Tibial nerve (tissue), 4 donors: ENCODE results near the gene LGALS1. TPM values are rescaled to one million over a fixed set of nuclear protein-coding genes. Genes with fewer than 3 reads are reported as not detected.
A peak's percentile ranks its signal among the peaks of the same experiment; 100 is the strongest.

ENCODE experiments used
- DNase-seq, 2 donors: peaks; one replicate each; pipeline ENCODE4 v3.0.0-alpha.2; 2019; ENCODE audit warnings: low spot score in 2 of 2
- H3K27ac ChIP-seq, 4 donors: fragments of 200-600 bp; sonication (generic) in 3 of 4; one replicate each; pipeline ENCODE4 v1.5.1; 2017 to 2019; ENCODE audit warnings: mild to moderate bottlenecking in 1 of 4
- H3K27me3 ChIP-seq, 2 donors: fragments of 200-600 bp; sonication (generic) in 1 of 2; one replicate each; pipeline versions ENCODE4 v1.5.1 to v1.6.0; 2017 to 2019
- H3K36me3 ChIP-seq, 3 donors: fragments of 200-600 bp; sonication (generic); one replicate each; pipeline ENCODE4 v1.5.1; 2018 to 2019
- H3K4me1 ChIP-seq, 4 donors: fragments of 200-600 bp; sonication (generic) in 3 of 4; one replicate each; pipeline ENCODE4 v1.5.1; 2017 to 2019
- H3K4me3 ChIP-seq, 4 donors: fragments of 200-600 bp; sonication (generic) in 3 of 4; one replicate each; pipeline ENCODE4 v1.5.1; 2017 to 2019; ENCODE audit warnings: mild to moderate bottlenecking in 1 of 4, moderate library complexity in 1 of 4
- H3K9me3 ChIP-seq, 4 donors: fragments of 200-600 bp; sonication (generic) in 3 of 4; one replicate each; pipeline ENCODE4 v1.5.1; 2017 to 2019
- CTCF ChIP-seq, 5 experiments: fragments of 200-600 bp in 3 of 5; fragments of 450-650 bp in 2 of 5; sonication (generic) in 3 of 5; IDR thresholded peaks; one replicate each; pipeline ENCODE4 v1.5.1; 2016 to 2019; ENCODE audit warnings: antibody characterized with exemption in 5 of 5, mild to moderate bottlenecking in 3 of 5, moderate library complexity in 2 of 5
- EP300 ChIP-seq, 2 donors: sonication (generic); formaldehyde crosslinking; IDR thresholded peaks; one replicate each; pipeline ENCODE4 v1.6.1; 2017; ENCODE audit warnings: antibody characterized with exemption in 2 of 2, mild to moderate bottlenecking in 1 of 2
- POLR2A ChIP-seq, 2 donors: fragments of 450-650 bp; IDR thresholded peaks; one replicate each; pipeline ENCODE4 v1.6.1; 2017; ENCODE audit warnings: antibody characterized with exemption in 2 of 2, mild to moderate bottlenecking in 2 of 2, moderate library complexity in 2 of 2
- WGBS, 2 donors: methylation state at CpG; one replicate each; pipeline ENCODE4 v1.1.5; 2018; 5-methylcytosine and 5-hydroxymethylcytosine counted together
- small RNA-seq: library from RNA; depleted of rRNA; stranded (forward); fragments of <200 nt; gene quantifications from one replicate; pipeline ENCODE3, GENCODE V24; 2016
- total RNA-seq, 4 donors: library from RNA; depleted of rRNA; stranded (reverse); fragments of >200 nt; gene quantifications; one replicate each; pipeline ENCODE4 v1.1.0, GENCODE V29; 2016

Gene LGALS1
- total RNA-seq, 4 donors from 2014 or later: 1,362 to 3,592 (median 2,463) TPM

- Histone ChIP-seq H3K9me3 (no peaks in the 10 kb centered on the region), H3K27me3 (no peaks in the 10 kb centered on the region), H3K27ac (peak overlapping the region in 3 of 4 donors; percentile 45 to 71 (median 67)), H3K36me3 (no peaks in the 10 kb centered on the region), H3K4me3 (no peak overlapping the region), H3K4me1 (peaks cover 0 to 21% (median 3%) of the 10 kb centered on the region in 4 donors)
- no peak for TF ChIP-seq POLR2A (IDR thresholded peaks at IDR 0.05)
- no peak for TF ChIP-seq CTCF (IDR thresholded peaks at IDR 0.05)
- no peak for TF ChIP-seq EP300 (IDR thresholded peaks at IDR 0.05)
- 95 to 100% methylated on average over 1 of the region's 1 CpG for WGBS, 2 donors
- DNase-seq: no peak
Measured at GRCh38 chr22:37728620-37729019, 53.2 kb downstream of the LGALS1 start.

Small RNAs within 50 kb of the gene (small RNA-seq; reads per million reads assigned to genes)
- gene RN7SL385P: not detected

Other genes with a start within 250 kb of the LGALS1 start
- gene ELFN2, start 248.2 kb upstream of the LGALS1 start, total RNA-seq: 1 to 10 TPM in 3 of 4 donors, under 1 TPM in 1; 0.30 to 4.4 (median 3.1) TPM
- 10 to 100 TPM; 11.7 to 24.9 (median 19.4) TPM for gene MFNG, start 189.3 kb upstream of the LGALS1 start, total RNA-seq
- 10 to 100 TPM; 12.5 to 21.6 (median 17.0) TPM for gene CARD10, start 156.2 kb upstream of the LGALS1 start, total RNA-seq
- gene CDC42EP1, start 115.2 kb upstream of the LGALS1 start, total RNA-seq: 10 to 100 TPM; 28.4 to 53.4 (median 33.4) TPM
- gene LGALS2, start 95.5 kb upstream of the LGALS1 start, total RNA-seq: not detected
- 10 to 100 TPM; 66.3 to 99.0 (median 77.2) TPM for gene GGA1, start 66.8 kb upstream of the LGALS1 start, total RNA-seq
- 10 to 100 TPM in 2 of 4 donors, 1 to 10 TPM in 2; 7.5 to 19.8 (median 13.9) TPM for gene SH3BP1, start 36.0 kb upstream of the LGALS1 start, total RNA-seq
- gene PDXP, start 16.9 kb upstream of the LGALS1 start, total RNA-seq: 10 to 100 TPM; 14.7 to 19.7 (median 16.2) TPM
- gene NOL12, start 10.7 kb downstream of the LGALS1 start, total RNA-seq: 10 to 100 TPM; 24.1 to 39.5 (median 31.2) TPM
- gene TRIOBP, start 21.4 kb downstream of the LGALS1 start, total RNA-seq: 100 to 1,000 TPM; 140 to 160 (median 151) TPM
- gene GCAT, start 132.3 kb downstream of the LGALS1 start, total RNA-seq: 10 to 100 TPM; 10.3 to 39.8 (median 21.5) TPM
- gene GALR3, start 147.7 kb downstream of the LGALS1 start, total RNA-seq: not detected
- 10 to 100 TPM; 51.6 to 76.1 (median 58.8) TPM for gene ANKRD54, start 168.7 kb downstream of the LGALS1 start, total RNA-seq
- gene EIF3L, start 173.8 kb downstream of the LGALS1 start, total RNA-seq: 100 to 1,000 TPM; 271 to 291 (median 274) TPM
- gene MICALL1, start 230.7 kb downstream of the LGALS1 start, total RNA-seq: 10 to 100 TPM; 10.7 to 34.5 (median 20.4) TPM